DOHH2 (cell line): ENCODE data around the gene ITGA2.

ENCODE experiments used
- CTCF ChIP-seq: fragments of 200-600 bp; sonication (generic); IDR thresholded peaks from one replicate; pipeline ENCODE4 v1.5.1; 2014; ENCODE audit warnings: antibody characterized with exemption, mild to moderate bottlenecking, low read depth, low read length; ENCODE audit not compliant: poor library complexity, severe bottlenecking
- EZH2phosphoT487 ChIP-seq: fragments of 200-600 bp; sonication (generic); IDR thresholded peaks from 2 replicates; pipeline ENCODE4 v1.6.1; 2017; ENCODE audit warnings: borderline replicate concordance, mild to moderate bottlenecking, antibody characterized with exemption, low read length, moderate library complexity, mixed read lengths

GRCh38 chr5:53110156-53110555 lies 121.0 kb downstream of the ITGA2 start:
- no peak for TF ChIP-seq CTCF
- TF ChIP-seq EZH2phosphoT487, result no peak
